ENCODE data around the gene DCST2.

GRCh38 chr1:155001425-155001674 is 32.2 kb downstream of the DCST2 start:
- TF ChIP-seq, protein P1, sequence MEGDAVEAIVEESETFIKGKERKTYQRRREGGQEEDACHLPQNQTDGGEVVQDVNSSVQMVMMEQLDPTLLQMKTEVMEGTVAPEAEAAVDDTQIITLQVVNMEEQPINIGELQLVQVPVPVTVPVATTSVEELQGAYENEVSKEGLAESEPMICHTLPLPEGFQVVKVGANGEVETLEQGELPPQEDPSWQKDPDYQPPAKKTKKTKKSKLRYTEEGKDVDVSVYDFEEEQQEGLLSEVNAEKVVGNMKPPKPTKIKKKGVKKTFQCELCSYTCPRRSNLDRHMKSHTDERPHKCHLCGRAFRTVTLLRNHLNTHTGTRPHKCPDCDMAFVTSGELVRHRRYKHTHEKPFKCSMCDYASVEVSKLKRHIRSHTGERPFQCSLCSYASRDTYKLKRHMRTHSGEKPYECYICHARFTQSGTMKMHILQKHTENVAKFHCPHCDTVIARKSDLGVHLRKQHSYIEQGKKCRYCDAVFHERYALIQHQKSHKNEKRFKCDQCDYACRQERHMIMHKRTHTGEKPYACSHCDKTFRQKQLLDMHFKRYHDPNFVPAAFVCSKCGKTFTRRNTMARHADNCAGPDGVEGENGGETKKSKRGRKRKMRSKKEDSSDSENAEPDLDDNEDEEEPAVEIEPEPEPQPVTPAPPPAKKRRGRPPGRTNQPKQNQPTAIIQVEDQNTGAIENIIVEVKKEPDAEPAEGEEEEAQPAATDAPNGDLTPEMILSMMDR (IDR thresholded peaks at IDR 0.05), result no peak
- no peak for TF ChIP-seq POLR2A (IDR thresholded peaks at IDR 0.05)
